Prostate gland (tissue), 2 donors: ENCODE measurements around the gene IMPA2. TPM values are rescaled to one million over a fixed set of nuclear protein-coding genes. Genes with fewer than 3 reads are reported as not detected.
"Not testable (repeated sequence)": the region's sequence is repeated elsewhere in the genome, so short reads cannot be mapped to it uniquely, and the experiment has no call there.

Experiments used
- DNase-seq: peaks from one replicate; pipeline ENCODE4 v3.0.0-alpha.2; 2019; ENCODE audit warnings: low spot score
- H3K27ac ChIP-seq, 2 donors: fragments of 200-600 bp; sonication (generic); 2 replicates each; pipeline ENCODE4 v1.5.1; 2017 to 2019
- H3K27me3 ChIP-seq: fragments of 200-600 bp; sonication (generic); replicated peaks from 2 replicates; pipeline ENCODE4 v1.5.1; 2019; ENCODE audit not compliant: insufficient read depth
- H3K36me3 ChIP-seq, 2 donors: fragments of 200-600 bp; sonication (generic); 1 replicate in 1 of 2; 2 replicates in 1 of 2; pipeline versions ENCODE4 v1.5.1 to v1.8.1; 2017 to 2019
- H3K4me1 ChIP-seq: fragments of 200-600 bp; sonication (generic); replicated peaks from 2 replicates; pipeline ENCODE4 v1.5.1; 2019
- H3K4me3 ChIP-seq, 2 donors: fragments of 200-600 bp; sonication (generic); 2 replicates each; pipeline ENCODE4 v1.5.1; 2017 to 2019
- H3K9me3 ChIP-seq: fragments of 200-600 bp; sonication (generic); 2 replicates; pipeline ENCODE4 v1.5.1; 2017
- POLR2A ChIP-seq: fragments of 450-650 bp; IDR thresholded peaks from one replicate; pipeline ENCODE4 v1.6.1; 2016; ENCODE audit warnings: antibody characterized with exemption, mild to moderate bottlenecking
- POLR2AphosphoS5 ChIP-seq: sonication (generic); formaldehyde crosslinking; IDR thresholded peaks from one replicate; pipeline ENCODE4 v1.6.1; 2017; ENCODE audit warnings: antibody characterized with exemption
- WGBS: methylation state at CpG from one replicate; pipeline ENCODE4 v1.1.5; 2018; 5-methylcytosine and 5-hydroxymethylcytosine counted together
- intact Hi-C: fragments of 100-400 bp; cut with DNase I; formaldehyde crosslinking; loops from one replicate; pipeline ENCODE4 v1.14.2; 2022
- total RNA-seq, 2 donors: library from RNA; depleted of rRNA; stranded (reverse); fragments of >200 nt; gene quantifications; one replicate each; pipeline ENCODE4 v1.1.0, GENCODE V29; 2016
- TF ChIP-seq, protein P1 (sequence below), 4 experiments: fragments of 200-600 bp in 2 of 4; fragments of 450-650 bp in 2 of 4; sonication (generic) in 2 of 4; IDR thresholded peaks; 1 replicate in 3 of 4; 2 replicates in 1 of 4; pipeline ENCODE4 v1.5.1; 2016 to 2019; ENCODE audit warnings: antibody characterized with exemption in 4 of 4, mild to moderate bottlenecking in 2 of 4, moderate library complexity in 2 of 4

Gene IMPA2
- total RNA-seq, 2 donors from 2014 or later, result 16.6 to 17.9 TPM

- H3K27ac ChIP-seq, result no peak overlapping the region
- TF ChIP-seq, protein P1, sequence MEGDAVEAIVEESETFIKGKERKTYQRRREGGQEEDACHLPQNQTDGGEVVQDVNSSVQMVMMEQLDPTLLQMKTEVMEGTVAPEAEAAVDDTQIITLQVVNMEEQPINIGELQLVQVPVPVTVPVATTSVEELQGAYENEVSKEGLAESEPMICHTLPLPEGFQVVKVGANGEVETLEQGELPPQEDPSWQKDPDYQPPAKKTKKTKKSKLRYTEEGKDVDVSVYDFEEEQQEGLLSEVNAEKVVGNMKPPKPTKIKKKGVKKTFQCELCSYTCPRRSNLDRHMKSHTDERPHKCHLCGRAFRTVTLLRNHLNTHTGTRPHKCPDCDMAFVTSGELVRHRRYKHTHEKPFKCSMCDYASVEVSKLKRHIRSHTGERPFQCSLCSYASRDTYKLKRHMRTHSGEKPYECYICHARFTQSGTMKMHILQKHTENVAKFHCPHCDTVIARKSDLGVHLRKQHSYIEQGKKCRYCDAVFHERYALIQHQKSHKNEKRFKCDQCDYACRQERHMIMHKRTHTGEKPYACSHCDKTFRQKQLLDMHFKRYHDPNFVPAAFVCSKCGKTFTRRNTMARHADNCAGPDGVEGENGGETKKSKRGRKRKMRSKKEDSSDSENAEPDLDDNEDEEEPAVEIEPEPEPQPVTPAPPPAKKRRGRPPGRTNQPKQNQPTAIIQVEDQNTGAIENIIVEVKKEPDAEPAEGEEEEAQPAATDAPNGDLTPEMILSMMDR (IDR thresholded peaks at IDR 0.05), result no peak
- TF ChIP-seq POLR2AphosphoS5, result no peak
- no peak for TF ChIP-seq POLR2A
- H3K36me3 ChIP-seq, result no peaks in the 10 kb centered on the region
- 24% methylated on average over 24 of the region's 27 CpGs for WGBS
- no peaks in the 10 kb centered on the region for H3K9me3 ChIP-seq
- intact Hi-C loops, result loop anchor here (5.0 to 10.0 kb wide), 5 partner anchors 41 to 383 kb away; partner anchors contain the start of gene CHMP1B
- no peak for DNase-seq
- H3K4me1 ChIP-seq, result no peaks in the 10 kb centered on the region
- peak overlapping the region; percentile 32 to 44 for H3K4me3 ChIP-seq
- H3K27me3 ChIP-seq, result no peaks in the 10 kb centered on the region
Measured at GRCh38 chr18:12038082-12038638, 56.9 kb downstream of the IMPA2 start.

- DNase-seq, result peak; percentile 68
- TF ChIP-seq POLR2AphosphoS5 (peak; percentile 56), POLR2A (no peak)
- TF ChIP-seq, protein P1 (IDR thresholded peaks at IDR 0.05), result peak; percentile 95 to 99 (median 96)
- Histone ChIP-seq H3K4me3 (peak overlapping the region; percentile 32 to 44), H3K27ac (peak overlapping the region in 1 of 2 donors; percentile 4), H3K27me3 (no peaks in the 10 kb centered on the region), H3K36me3 (no peaks in the 10 kb centered on the region), H3K9me3 (no peaks in the 10 kb centered on the region), H3K4me1 (no peaks in the 10 kb centered on the region)
- intact Hi-C loops, result loop anchor here (5.0 to 10.0 kb wide), 5 partner anchors 42 to 384 kb away; partner anchors contain the start of gene CHMP1B
- WGBS, result 1% methylated on average over 34 of the region's 74 CpGs
Measured at GRCh38 chr18:12038639-12039539, 57.6 kb downstream of the IMPA2 start.

- not testable (repeated sequence) for DNase-seq, H3K36me3 ChIP-seq, H3K27me3 ChIP-seq, H3K9me3 ChIP-seq, H3K4me1 ChIP-seq, H3K4me3 ChIP-seq, H3K27ac ChIP-seq
- 67% methylated on average over 6 of the region's 6 CpGs for WGBS
- intact Hi-C loops, result loop anchor here (5.0 to 10.0 kb wide), 5 partner anchors 42 to 385 kb away; partner anchors contain the start of gene CHMP1B
Measured at GRCh38 chr18:12039540-12039930, 58.2 kb downstream of the IMPA2 start.

- Histone ChIP-seq H3K36me3 (no peaks in the 10 kb centered on the region), H3K27me3 (no peaks in the 10 kb centered on the region), H3K4me3 (no peak overlapping the region), H3K27ac (no peak overlapping the region), H3K9me3 (no peaks in the 10 kb centered on the region), H3K4me1 (no peaks in the 10 kb centered on the region)
- no peak for DNase-seq
- 52% methylated on average over 5 of the region's 5 CpGs for WGBS
- intact Hi-C loops, result no loop called here
- TF ChIP-seq, protein P1 (IDR thresholded peaks at IDR 0.05), result no peak
- no peak for TF ChIP-seq POLR2AphosphoS5
- no peak for TF ChIP-seq POLR2A
Measured at GRCh38 chr18:12041561-12041960, 60.3 kb downstream of the IMPA2 start.

DNA sequence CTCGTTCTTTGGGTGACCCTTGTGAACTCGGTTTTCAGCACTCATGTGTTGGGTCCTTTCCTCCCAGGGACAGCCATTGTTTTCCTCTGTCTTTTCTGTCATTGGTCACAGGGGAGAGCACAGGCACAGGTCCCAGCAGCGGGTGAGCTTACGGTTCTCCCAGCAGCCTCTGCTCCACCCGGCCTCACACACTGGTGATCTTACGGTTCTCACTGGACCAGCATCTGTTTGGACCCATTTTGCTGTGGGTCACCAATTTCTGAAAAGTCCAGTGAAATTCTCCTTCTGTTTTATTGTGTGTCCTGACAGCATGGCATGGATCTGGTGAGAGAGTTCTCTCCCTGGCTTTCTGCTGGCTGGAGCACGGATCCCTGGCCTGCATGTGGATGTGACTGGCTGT lies 62.5 kb downstream of the IMPA2 start:
- intact Hi-C loops, result no loop called here

More for the DNA sequence above, 62.5 kb downstream of the IMPA2 start:
- H3K9me3 ChIP-seq, result no peaks in the 10 kb centered on the region
- H3K36me3 ChIP-seq, result no peaks in the 10 kb centered on the region
- H3K27ac ChIP-seq, result no peak overlapping the region
- no peaks in the 10 kb centered on the region for H3K4me1 ChIP-seq
- 70% methylated on average over 7 of the region's 7 CpGs for WGBS
- H3K4me3 ChIP-seq, result no peak overlapping the region
- DNase-seq, result no peak
- no peaks in the 10 kb centered on the region for H3K27me3 ChIP-seq
- TF ChIP-seq POLR2A (no peak), POLR2AphosphoS5 (no peak)
- TF ChIP-seq, protein P1 (IDR thresholded peaks at IDR 0.05), result no peak
